VCaP (cell line): ENCODE data around the gene TEAD2.

Experiments used
- H3K27ac ChIP-seq: fragments of 450-650 bp; 2 replicates; pipeline ENCODE4 v1.5.1; 2017
- TF ChIP-seq, protein P1 (sequence below): fragments of 450-650 bp; conservative IDR thresholded peaks from 2 replicates; pipeline ENCODE4 v1.5.1; 2017; ENCODE audit warnings: mild to moderate bottlenecking, moderate library complexity

The TEAD2 gene

DNA sequence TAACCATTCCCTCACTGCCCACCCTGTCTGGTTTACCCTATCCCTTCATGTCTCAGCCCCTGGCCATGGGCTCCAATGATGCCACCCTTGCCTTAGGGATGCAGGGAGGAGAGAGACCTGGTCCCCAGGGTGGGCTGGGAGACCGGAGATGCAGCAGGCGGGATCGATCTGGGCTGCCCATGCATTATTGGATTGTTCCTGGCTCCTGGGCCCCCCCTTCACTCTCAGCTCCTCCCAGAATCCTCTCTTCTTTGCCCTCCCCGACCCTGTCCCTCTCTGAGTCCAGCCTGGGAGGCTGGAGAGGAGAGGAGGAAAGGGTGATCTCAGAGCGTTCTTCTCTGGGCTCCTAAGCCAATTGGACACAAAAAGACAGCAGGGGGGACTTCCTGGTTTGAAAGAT lies 31.7 kb upstream of the TEAD2 start:
- TF ChIP-seq, protein P1, sequence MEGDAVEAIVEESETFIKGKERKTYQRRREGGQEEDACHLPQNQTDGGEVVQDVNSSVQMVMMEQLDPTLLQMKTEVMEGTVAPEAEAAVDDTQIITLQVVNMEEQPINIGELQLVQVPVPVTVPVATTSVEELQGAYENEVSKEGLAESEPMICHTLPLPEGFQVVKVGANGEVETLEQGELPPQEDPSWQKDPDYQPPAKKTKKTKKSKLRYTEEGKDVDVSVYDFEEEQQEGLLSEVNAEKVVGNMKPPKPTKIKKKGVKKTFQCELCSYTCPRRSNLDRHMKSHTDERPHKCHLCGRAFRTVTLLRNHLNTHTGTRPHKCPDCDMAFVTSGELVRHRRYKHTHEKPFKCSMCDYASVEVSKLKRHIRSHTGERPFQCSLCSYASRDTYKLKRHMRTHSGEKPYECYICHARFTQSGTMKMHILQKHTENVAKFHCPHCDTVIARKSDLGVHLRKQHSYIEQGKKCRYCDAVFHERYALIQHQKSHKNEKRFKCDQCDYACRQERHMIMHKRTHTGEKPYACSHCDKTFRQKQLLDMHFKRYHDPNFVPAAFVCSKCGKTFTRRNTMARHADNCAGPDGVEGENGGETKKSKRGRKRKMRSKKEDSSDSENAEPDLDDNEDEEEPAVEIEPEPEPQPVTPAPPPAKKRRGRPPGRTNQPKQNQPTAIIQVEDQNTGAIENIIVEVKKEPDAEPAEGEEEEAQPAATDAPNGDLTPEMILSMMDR = no peak
- no peak overlapping the region for H3K27ac ChIP-seq

- H3K27ac ChIP-seq = no peak overlapping the region
- TF ChIP-seq, protein P1 = peak; percentile 98
These were observed 29.6 kb upstream of the TEAD2 start for GRCh38 chr19:49391581-49392399.

GRCh38 chr19:49390929-49391359 lies 28.7 kb upstream of the TEAD2 start:
- TF ChIP-seq, protein P1 = no peak
- H3K27ac ChIP-seq = no peak overlapping the region

DNA sequence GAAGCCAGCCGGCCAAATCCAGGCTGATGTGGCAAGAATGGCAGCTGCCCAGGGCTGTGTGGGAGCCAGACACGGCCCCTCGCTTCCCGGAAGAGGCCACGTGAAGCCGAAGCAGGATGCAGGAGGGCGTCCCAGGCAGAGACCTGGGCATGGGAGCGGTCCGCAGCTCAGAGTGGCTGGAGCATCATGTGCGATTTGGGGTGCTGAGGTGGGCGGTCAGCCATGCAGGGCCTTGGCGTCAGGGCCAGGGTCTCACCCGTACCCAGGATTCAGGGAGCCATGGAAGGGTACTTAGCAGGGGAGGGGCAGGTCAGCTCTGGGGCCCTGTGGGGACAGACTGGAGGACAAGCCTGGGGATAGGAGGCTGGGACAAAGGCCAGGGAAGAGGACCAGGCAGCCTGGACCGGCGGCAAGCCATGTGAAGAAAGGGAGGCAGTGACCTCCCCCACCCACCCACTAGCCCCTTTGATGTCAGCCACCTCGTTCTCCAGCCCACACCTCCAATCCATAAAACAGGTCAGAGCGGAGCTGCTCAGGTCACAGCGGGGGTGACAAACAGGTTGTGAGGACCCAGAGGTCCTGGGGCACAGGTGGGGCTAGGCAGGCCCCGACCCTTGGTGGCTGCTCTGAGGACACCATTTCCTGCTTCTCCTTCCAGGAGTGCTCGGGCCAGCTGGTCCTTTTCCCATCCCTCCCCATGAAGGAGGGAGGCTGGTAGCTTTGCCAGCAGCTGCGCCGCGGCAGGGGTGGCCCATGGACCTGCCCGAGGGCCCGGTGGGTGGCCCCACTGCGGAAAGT lies 28.1 kb upstream of the TEAD2 start:
- no peak overlapping the region for H3K27ac ChIP-seq
- TF ChIP-seq, protein P1 = no peak

- TF ChIP-seq, protein P1 = no peak
- H3K27ac ChIP-seq = no peak overlapping the region
These were observed 27.2 kb upstream of the TEAD2 start for GRCh38 chr19:49389406-49389805.

DNA sequence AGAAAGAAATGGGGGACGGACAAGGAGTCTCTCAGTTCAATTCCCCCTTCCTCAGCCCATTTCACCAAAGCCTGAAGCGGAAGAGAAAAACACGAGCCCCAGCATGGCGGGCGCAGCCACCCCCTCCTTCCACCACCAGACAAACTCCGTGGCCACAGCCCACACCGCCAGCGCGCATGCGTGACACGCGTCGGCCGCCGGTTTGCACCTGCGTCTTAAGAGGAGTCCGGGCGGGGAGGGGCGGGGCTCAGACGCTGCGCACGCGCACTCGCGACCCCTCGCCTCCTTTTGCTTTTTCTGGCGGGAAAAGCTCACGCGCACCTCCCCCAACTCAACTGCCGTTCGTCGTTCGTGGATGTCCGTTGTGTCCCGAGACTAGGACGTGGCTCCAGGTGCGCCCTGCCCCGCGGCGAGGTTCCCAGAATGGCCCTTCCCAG lies 25.7 kb upstream of the TEAD2 start, which contains the start of gene KASH5:
KASH5 (plus strand) TSS at position 314 of the 437 bp plus-strand sequence. CDS start 2,635 bp downstream, outside the sequence.
- H3K27ac ChIP-seq = peak within 1 kb of the TSS; percentile 37; the same call in 1 of the 2 replicates
- TF ChIP-seq, protein P1 = no peak

DNA sequence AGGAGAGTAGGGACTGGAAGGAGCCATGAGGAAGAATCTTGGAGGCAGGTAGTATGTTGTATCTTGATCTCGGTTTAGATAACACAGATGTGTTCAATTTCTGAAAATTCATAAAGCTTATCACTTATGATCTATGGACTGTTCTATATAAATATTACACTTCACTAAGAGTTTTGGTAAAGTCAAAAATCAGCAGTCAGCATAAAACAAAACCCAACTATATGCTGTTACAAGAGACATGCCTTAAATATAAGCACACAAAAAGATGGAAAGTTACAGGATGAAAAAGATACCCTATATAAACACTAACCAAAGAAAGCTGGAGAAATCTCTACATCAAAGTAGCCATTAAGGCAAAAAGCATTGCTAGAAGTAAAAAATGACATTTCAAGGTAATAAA lies 21.4 kb upstream of the TEAD2 start:
- TF ChIP-seq, protein P1 = no peak
- no peak overlapping the region for H3K27ac ChIP-seq
